Stimulated activated CD8-positive, alpha-beta memory T cell treated with anti-CD3 and anti-CD28 coated beads, Interleukin-15, amount 100 ng/mL, for 48 hours (primary cell): ENCODE data around the gene HMG20B.

Experiments used
- DNase-seq, 2 donors: peaks; one replicate each; pipeline ENCODE4 v3.0.0-alpha.2; 2020; ENCODE audit warnings: low read depth in 2 of 2

The HMG20B gene

DNA sequence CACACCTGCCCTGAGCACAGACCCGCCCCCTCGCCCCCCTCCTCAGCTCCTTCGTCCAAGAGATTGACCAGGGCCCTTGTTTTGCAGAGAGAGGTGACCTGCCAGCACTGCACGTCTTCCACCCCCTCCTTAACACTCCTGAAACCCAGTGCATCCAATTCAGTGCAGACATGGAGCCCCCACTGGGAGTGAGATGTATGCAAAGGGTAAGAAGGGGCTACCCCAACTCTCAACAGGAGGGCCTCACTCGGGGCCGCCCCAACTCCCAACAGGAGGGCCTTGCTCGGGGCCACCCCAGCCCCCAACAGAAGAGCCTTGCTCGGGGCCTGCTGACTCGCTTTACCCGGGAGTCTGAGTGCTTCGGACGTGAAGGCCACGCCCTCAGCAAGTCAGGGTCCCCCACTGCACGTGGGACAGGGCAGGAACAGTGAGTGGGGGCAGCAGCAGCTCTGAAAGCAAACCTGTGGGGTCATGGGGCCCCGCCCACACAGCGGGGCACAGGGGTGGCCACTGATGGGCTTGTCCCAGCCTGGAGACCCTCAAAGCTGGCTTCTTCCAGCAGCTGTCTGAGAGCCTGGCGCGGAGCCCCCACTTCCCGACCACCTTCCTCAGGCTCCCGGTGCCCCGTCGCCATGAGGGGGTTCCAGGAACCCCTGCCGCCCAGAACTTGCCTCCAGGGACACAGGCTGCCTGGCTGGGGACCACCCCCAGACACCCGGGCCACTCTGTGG is 48.2 kb downstream of the HMG20B start:
- no peak for DNase-seq

DNA sequence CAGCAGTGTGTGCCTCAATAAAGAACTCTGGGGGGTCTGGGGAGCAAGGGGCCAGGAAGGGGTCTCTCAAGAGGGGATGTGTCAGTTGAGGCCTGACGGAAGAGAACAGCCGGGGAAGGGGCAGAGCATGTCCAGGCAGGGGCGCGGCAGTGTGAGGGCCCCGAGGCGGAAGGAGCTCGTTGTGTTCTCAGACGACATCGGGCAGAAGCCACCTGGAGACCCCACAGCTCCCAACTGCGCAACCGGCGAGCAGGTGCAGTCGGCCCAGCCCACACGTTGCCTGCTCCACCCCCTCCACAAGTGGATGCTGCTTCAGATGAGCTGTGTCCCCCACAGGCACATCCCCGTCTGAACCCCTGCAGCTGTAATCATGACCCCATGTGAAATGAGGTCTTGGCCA is 48.9 kb downstream of the HMG20B start:
- DNase-seq, result no peak

DNA sequence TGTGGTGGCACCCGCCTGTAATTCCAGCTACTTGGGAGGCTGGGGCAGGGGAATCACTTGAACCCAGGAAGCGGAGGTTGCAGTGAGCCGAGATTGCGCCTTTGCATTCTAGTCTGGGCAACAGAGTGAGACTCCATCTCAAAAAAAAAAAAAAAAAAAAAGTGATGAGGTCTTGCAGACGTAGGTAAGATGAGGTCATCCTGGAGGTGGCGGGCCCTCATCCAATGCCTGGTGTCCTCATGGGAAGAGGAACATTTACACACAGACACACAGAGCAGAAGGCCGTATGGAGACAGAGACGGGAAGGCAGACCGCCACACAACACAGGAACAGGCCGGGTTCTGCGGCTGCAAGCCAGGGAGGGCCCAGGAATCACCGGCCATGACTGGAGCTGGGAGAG is 49.5 kb downstream of the HMG20B start:
- no peak for DNase-seq

DNA sequence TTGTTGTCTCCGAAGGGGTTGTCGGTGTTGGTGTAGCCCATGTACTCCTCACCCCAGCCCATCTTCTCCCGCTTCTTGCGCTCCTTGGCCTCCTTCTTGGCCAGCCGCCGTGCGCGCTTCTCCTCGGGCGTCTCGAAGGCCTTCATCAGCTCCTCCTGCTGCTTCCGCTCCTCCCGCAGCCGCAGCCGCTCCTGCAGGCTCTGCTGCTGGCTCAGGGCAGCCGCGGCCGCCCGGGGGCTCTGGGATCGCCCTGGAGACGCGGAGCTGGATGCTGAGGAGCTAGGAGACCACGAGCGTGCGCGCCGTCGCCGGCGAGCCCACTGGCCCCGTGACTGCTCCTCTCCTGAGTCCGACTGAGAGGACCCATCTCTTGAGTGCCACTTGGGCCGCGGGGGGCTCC is 51.0 kb downstream of the HMG20B start:
- DNase-seq, result no peak

DNA sequence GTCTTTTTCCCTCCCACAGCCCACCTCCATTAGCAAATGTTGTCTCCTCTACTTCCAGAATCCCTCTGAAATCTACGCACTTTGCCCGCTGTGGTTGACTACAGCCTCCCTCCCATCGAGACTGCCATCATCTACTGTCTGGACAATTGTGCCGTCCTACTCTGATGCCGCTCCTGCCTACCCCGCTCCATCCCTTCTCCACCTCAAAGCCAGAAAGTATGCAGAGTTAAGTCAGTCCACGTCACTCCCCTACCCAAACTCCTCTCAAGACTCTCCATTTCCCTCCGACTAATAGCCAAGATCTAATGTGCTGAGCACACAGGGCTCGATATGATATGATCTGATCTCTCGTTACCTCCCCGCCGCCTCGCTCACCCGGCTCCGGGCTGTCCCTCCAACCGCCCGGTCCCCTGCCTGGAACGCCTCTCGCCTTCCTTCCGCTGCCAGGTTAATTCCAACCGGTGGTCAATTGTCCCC is 53.3 kb downstream of the HMG20B start:
- DNase-seq, result no peak

DNA sequence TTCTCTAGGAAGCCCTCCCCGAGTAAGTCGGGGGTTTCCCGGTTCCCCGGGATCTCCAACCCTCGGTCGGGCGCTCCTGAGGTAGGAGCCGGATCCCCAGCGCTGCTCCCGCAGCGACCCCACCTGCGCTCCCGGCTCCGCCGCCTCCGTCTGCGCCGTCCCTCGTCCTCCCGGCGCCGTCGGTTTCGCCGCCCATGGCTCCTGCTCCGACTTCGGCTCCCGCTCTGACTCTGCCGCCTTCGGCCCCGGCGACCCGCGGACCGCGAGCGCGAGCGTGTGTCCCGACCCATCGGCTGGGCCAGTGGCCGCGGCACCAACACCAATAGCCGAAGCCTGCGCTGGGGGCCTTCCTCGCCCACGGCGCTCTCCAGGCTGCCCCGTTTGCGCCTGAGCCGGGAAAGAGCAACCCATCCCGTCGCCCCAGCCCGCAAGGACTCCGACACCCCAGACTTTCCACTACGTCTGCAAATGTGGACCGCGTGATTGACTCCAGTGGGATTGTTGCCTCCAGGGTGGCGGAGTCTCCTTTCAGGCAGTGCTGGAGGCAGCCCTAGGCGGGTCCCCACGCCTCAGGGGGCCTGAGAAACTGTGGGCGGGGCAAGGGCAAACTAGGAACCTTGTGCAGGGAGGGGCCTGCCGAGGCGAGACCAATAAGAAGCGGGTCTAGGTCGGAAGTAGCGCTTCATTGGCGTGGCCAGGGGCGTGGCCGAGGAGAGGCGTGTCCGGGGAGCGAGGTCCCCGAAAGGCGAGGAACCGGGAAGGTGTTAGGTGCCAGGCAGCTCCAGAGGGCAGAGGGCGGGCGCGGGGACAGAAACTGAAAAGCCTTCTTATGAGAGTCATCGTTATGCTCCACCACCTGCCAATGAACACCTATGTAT is 54.0 kb downstream of the HMG20B start, which contains the start of gene CACTIN:
CACTIN (minus strand) TSS at position 318 of the 878 bp plus-strand sequence; CDS start at position 290, 28 bp downstream.
- peak; percentile 97 to 98 for DNase-seq

DNA sequence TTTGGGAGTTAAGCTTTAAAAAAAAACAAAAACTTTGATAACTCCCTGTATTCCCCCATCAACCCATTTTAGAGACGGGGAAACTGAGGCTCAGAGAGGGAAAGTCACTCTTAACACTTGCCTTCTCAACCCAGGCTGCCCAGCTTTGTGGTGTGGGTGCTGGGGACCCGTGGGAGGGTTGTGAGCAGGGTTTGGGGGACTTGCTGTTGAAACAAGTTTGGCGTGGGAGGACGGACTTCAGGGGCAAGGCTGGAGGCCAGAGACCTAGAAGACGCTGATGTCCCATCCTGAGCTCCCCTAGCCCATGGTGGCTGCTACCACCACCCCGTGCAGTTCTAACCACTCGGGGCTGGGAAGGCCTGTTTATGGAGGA is 54.6 kb downstream of the HMG20B start:
- no peak for DNase-seq
